Vagina (tissue), 2 donors: ENCODE measurements around the gene GRXCR1. TPM values are rescaled to one million over a fixed set of nuclear protein-coding genes. Genes with fewer than 3 reads are reported as not detected.

Experiments
- DNase-seq, 2 donors: peaks; one replicate each; pipeline ENCODE4 v3.0.0-alpha.2; 2017; ENCODE audit errors: extremely low spot score in 2 of 2
- H3K27ac ChIP-seq: fragments of 200-600 bp; sonication (generic); one replicate; pipeline ENCODE4 v1.5.1; 2019
- H3K27me3 ChIP-seq: fragments of 200-600 bp; sonication (generic); one replicate; pipeline ENCODE4 v1.5.1; 2019
- H3K36me3 ChIP-seq, 2 donors: fragments of 200-600 bp; sonication (generic); one replicate each; pipeline ENCODE4 v1.5.1; 2017 to 2019
- H3K4me1 ChIP-seq: fragments of 200-600 bp; sonication (generic); one replicate; pipeline ENCODE4 v1.5.1; 2019
- H3K4me3 ChIP-seq, 2 donors: fragments of 200-600 bp; sonication (generic); 1 replicate in 1 of 2; 2 replicates in 1 of 2; pipeline ENCODE4 v1.5.1; 2016 to 2019
- H3K9me3 ChIP-seq: fragments of 200-600 bp; sonication (generic); one replicate; pipeline ENCODE4 v1.5.1; 2019
- CTCF ChIP-seq, 3 experiments: fragments of 450-650 bp in 2 of 3; fragments of 200-600 bp in 1 of 3; sonication (generic) in 1 of 3; IDR thresholded peaks; one replicate each; pipeline ENCODE4 v1.5.1; 2017 to 2019; ENCODE audit warnings: antibody characterized with exemption in 3 of 3, mild to moderate bottlenecking in 2 of 3, moderate library complexity in 2 of 3
- POLR2A ChIP-seq, 2 donors: fragments of 450-650 bp; IDR thresholded peaks; one replicate each; pipeline ENCODE4 v1.6.1; 2017; ENCODE audit warnings: antibody characterized with exemption in 2 of 2, mild to moderate bottlenecking in 2 of 2, moderate library complexity in 2 of 2
- POLR2AphosphoS5 ChIP-seq, 2 donors: sonication (generic); formaldehyde crosslinking; IDR thresholded peaks; one replicate each; pipeline ENCODE4 v1.9.0; 2017; ENCODE audit warnings: antibody characterized with exemption in 2 of 2, mild to moderate bottlenecking in 2 of 2, low read depth in 1 of 2; ENCODE audit not compliant: insufficient read depth in 1 of 2
- intact Hi-C: fragments of 100-400 bp; cut with DNase I; formaldehyde crosslinking; loops from one replicate; pipeline ENCODE4 v1.15.1; 2023
- total RNA-seq: library from RNA; depleted of rRNA; stranded (reverse); fragments of >200 nt; gene quantifications from one replicate; pipeline ENCODE4 v1.2.3, GENCODE V29; 2016

GRXCR1 gene
- not detected for total RNA-seq

GRCh38 chr4:42892413-42892812 lies at the start of gene GRXCR1:
Gene GRXCR1, plus strand, starts transcription at chr4:42892713. Its CDS starts 554 bp downstream, at chr4:42893267.
- TF ChIP-seq CTCF (IDR thresholded peaks at IDR 0.05): no peak
- no peak for TF ChIP-seq POLR2AphosphoS5 (IDR thresholded peaks at IDR 0.05; ENCODE audit: insufficient read depth in 1 of 2, low read depth in 1 of 2)
- no peak for TF ChIP-seq POLR2A (IDR thresholded peaks at IDR 0.05)
- no peak for DNase-seq
- intact Hi-C loops: no loop called here
- Histone ChIP-seq H3K27ac (no peak within 1 kb of the TSS), H3K27me3 (no peaks in the 10 kb centered on the region), H3K4me1 (no peaks in the 10 kb centered on the region), H3K4me3 (no peak within 1 kb of the TSS), H3K9me3 (no peaks in the 10 kb centered on the region), H3K36me3 (no peaks in the 10 kb centered on the region)

DNA sequence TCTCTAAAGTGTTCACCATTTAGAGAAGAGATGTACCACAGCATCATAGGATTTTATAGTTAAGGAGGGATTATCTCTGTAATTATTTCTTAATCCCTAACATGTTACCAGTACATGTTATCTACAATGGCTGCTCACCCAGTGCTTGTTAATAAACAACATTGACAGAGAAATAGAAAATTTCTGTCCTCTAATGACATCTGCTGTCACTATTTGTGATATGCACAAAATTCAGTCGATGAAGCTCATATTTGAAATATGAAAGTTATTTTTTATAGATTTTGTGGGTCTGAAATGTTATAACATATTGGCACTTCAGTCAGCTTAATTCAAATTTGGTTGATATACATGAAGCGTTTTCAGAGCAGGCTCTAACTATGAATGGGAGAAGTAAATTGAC lies 48.8 kb upstream of the GRXCR1 start:
- no peak for DNase-seq
- Histone ChIP-seq H3K36me3 (no peaks in the 10 kb centered on the region), H3K4me1 (no peaks in the 10 kb centered on the region), H3K9me3 (no peaks in the 10 kb centered on the region), H3K4me3 (no peak overlapping the region), H3K27ac (no peak overlapping the region), H3K27me3 (no peaks in the 10 kb centered on the region)
- TF ChIP-seq CTCF (IDR thresholded peaks at IDR 0.05): no peak
- no peak for TF ChIP-seq POLR2A (IDR thresholded peaks at IDR 0.05)
- TF ChIP-seq POLR2AphosphoS5 (IDR thresholded peaks at IDR 0.05; ENCODE audit: insufficient read depth in 1 of 2, low read depth in 1 of 2): no peak
- intact Hi-C loops: no loop called here

GRCh38 chr4:42844422-42845070 lies 48.0 kb upstream of the GRXCR1 start:
- H3K4me3 ChIP-seq: no peak overlapping the region

DNA sequence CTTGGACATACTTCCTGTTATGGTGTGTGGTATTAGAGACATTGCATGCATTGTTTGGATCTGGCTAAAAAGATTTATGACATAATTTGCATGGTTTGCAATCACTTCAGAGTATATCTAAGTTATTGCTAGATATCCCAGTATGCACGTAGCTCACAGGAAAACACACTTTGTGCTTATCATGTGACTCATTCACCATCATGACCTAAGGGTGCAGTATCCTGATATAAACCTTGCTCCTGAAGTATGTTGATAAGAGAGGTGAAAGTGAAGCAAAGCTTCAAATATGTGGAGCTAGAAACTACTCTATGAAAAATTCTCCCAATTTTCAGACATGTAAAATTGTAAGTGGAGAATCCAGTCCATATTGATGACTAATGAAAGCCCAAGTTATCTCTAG lies 46.9 kb upstream of the GRXCR1 start:
- intact Hi-C loops: no loop called here
- no peaks in the 10 kb centered on the region for H3K4me1 ChIP-seq
- no peak overlapping the region for H3K27ac ChIP-seq
- no peaks in the 10 kb centered on the region for H3K36me3 ChIP-seq
- H3K9me3 ChIP-seq: no peaks in the 10 kb centered on the region
- H3K27me3 ChIP-seq: no peaks in the 10 kb centered on the region
- no peak for DNase-seq
- TF ChIP-seq POLR2A (IDR thresholded peaks at IDR 0.05) (no peak), POLR2AphosphoS5 (IDR thresholded peaks at IDR 0.05; ENCODE audit: insufficient read depth in 1 of 2, low read depth in 1 of 2) (no peak), CTCF (IDR thresholded peaks at IDR 0.05) (no peak)
- H3K4me3 ChIP-seq: no peak overlapping the region

More at GRCh38 chr4:42844422-42845070, 48.0 kb upstream of the GRXCR1 start:
- no peaks in the 10 kb centered on the region for H3K27me3 ChIP-seq
- H3K27ac ChIP-seq: no peak overlapping the region
- no peak for DNase-seq
- no peaks in the 10 kb centered on the region for H3K9me3 ChIP-seq
- TF ChIP-seq CTCF (IDR thresholded peaks at IDR 0.05): no peak
- no peak for TF ChIP-seq POLR2A (IDR thresholded peaks at IDR 0.05)
- no peak for TF ChIP-seq POLR2AphosphoS5 (IDR thresholded peaks at IDR 0.05; ENCODE audit: insufficient read depth in 1 of 2, low read depth in 1 of 2)
- intact Hi-C loops: no loop called here
- no peaks in the 10 kb centered on the region for H3K4me1 ChIP-seq
- H3K36me3 ChIP-seq: no peaks in the 10 kb centered on the region

GRCh38 chr4:42855779-42856178 lies 36.7 kb upstream of the GRXCR1 start:
- Histone ChIP-seq H3K27ac (no peak overlapping the region), H3K4me1 (no peaks in the 10 kb centered on the region), H3K36me3 (no peaks in the 10 kb centered on the region), H3K27me3 (no peaks in the 10 kb centered on the region), H3K9me3 (no peaks in the 10 kb centered on the region), H3K4me3 (no peak overlapping the region)
- no peak for DNase-seq
- TF ChIP-seq POLR2A (IDR thresholded peaks at IDR 0.05) (no peak), POLR2AphosphoS5 (IDR thresholded peaks at IDR 0.05; ENCODE audit: insufficient read depth in 1 of 2, low read depth in 1 of 2) (no peak), CTCF (IDR thresholded peaks at IDR 0.05) (no peak)
- intact Hi-C loops: no loop called here
